HFF-Myc (cell line): ENCODE measurements around the gene MEIOSIN.

Experiments
- DNase-seq: peaks from one replicate; pipeline ENCODE4 v3.0.0-alpha.2; 2011; ENCODE audit warnings: low read depth; ENCODE audit errors: extremely low read depth
- H3K4me3 ChIP-seq: replicated peaks from 2 replicates; pipeline ENCODE4 v1.5.1; 2011; ENCODE audit warnings: low read depth, mild to moderate bottlenecking, control low read depth, low read length
- CTCF ChIP-seq: IDR thresholded peaks from 2 replicates; pipeline ENCODE4 v1.5.1; 2012; ENCODE audit warnings: mild to moderate bottlenecking, low read depth, low read length, control low read depth; ENCODE audit errors: missing control alignments

MEIOSIN gene

DNA sequence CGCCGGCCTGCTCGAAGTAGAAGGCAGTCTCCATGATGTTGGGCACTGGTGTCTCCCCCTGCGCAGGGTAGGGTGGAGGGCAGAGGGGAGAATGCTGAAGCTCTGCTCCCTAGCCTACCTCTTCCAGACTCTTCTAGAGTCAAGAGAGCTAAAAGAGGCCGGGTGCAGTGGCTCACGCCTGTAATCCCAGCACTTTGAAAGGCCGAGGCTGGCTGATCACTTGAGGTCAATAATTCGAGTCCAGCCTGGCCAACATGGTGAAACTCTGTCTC lies 71.7 kb downstream of the MEIOSIN start:
- TF ChIP-seq CTCF, result no peak
- no peak for DNase-seq
- H3K4me3 ChIP-seq, result no peak overlapping the region

GRCh38 chr19:45805719-45806118 lies 72.5 kb downstream of the MEIOSIN start:
- TF ChIP-seq CTCF, result no peak
- no peak overlapping the region for H3K4me3 ChIP-seq
- DNase-seq, result no peak

- TF ChIP-seq CTCF, result no peak
- peak; percentile 92 for DNase-seq
- no peak overlapping the region for H3K4me3 ChIP-seq
Measured at GRCh38 chr19:45809643-45810159, 76.5 kb downstream of the MEIOSIN start.

DNA sequence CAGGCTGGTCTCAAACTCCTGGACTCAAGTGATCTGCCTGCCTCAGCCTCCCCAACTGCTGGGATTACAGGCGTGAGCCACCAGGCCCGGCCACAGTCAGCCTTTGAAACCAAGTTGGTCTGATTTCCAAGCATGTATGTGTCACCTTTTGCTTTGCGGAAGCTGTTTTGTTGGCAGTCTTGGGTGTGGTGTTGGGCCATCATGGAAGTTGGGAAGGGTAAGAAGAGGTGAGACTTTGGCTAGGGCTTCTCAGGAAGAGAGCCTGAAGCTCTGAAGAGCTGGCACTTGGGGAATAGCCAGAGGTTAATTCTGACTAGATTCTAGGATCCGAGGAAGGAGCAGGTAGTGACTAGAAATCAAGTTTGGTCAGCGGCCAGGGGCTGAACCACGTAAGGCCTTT lies 79.1 kb downstream of the MEIOSIN start:
- TF ChIP-seq CTCF, result no peak
- no peak overlapping the region for H3K4me3 ChIP-seq

More for the DNA sequence above, 79.1 kb downstream of the MEIOSIN start:
- no peak for DNase-seq
